ENCODE results near the gene SACS. TPM values are rescaled to one million over a fixed set of nuclear protein-coding genes. Genes with fewer than 3 reads are reported as not detected.

The SACS gene
- polyA plus RNA-seq, 3 donors: 1.7 to 2.7 (median 2.2) TPM

GRCh38 chr13:23349161-23349897 lies 84.2 kb downstream of the SACS start:
- Mint-ChIP-seq H3K4me3 (no peak overlapping the region), H3K4me1 (peaks cover 5% of the 10 kb centered on the region), H3K27me3 (ENCODE audit: low read depth in 3 of 3) (no peaks in the 10 kb centered on the region), H3K27ac (no peak overlapping the region), H3K36me3 (peaks cover 71 to 77% of the 10 kb centered on the region in 2 donors), H3K9me3 (peaks cover 0 to 4% (median 1%) of the 10 kb centered on the region in 7 donors)
- Histone ChIP-seq H3K4me2 (replicated peaks; ENCODE audit: extremely low read depth, low read length, poor library complexity, severe bottlenecking) (no peak overlapping the region), H3K27me3 (ENCODE audit: control insufficient read depth in 2 of 2, insufficient read depth in 2 of 2, low read length in 2 of 2) (no peaks in the 10 kb centered on the region), H3K79me2 (ENCODE audit: insufficient read depth, low read length) (no peaks in the 10 kb centered on the region), H3K36me3 (replicated peaks in 1 of 2; ENCODE audit: control insufficient read depth in 1 of 2, insufficient read depth in 2 of 2, low read length in 2 of 2) (peaks cover 11 to 76% of the 10 kb centered on the region in 2 donors), H3K9ac (ENCODE audit: insufficient read depth, low read length, poor library complexity, severe bottlenecking) (no peak overlapping the region), H3K9me3 (replicated peaks in 1 of 2; ENCODE audit: control insufficient read depth in 1 of 2, insufficient read depth in 1 of 2, low read length in 2 of 2) (no peaks in the 10 kb centered on the region), H3K4me3 (replicated peaks in 1 of 3; ENCODE audit: low read depth in 2 of 3, low read length in 3 of 3) (no peak overlapping the region), H3K27ac (ENCODE audit: low read depth in 1 of 2, low read length in 2 of 2) (no peak overlapping the region), H3K4me1 (ENCODE audit: control insufficient read depth in 1 of 2, insufficient read depth in 2 of 2, low read length in 2 of 2) (no peaks in the 10 kb centered on the region), H4K20me1 (ENCODE audit: insufficient read depth, low read length) (no peaks in the 10 kb centered on the region), H2AFZ (ENCODE audit: insufficient read depth, low read depth, low read length, poor library complexity, severe bottlenecking) (no peak overlapping the region)
- intact Hi-C loops (cut with micrococcal nuclease): no loop called here
- no peak for TF ChIP-seq CTCF (IDR thresholded peaks at IDR 0.05)
- no peak for DNase-seq
- WGBS (ENCODE audit: insufficient coverage): 100% methylated on average over 1 of the region's 4 CpGs

GRCh38 chr13:23348262-23349127 lies 85.0 kb downstream of the SACS start:
- H3K9me3 Mint-ChIP-seq: peaks cover 0 to 6% (median 2%) of the 10 kb centered on the region in 7 donors
- Histone ChIP-seq H3K9me3 (replicated peaks in 1 of 2; ENCODE audit: control insufficient read depth in 1 of 2, insufficient read depth in 1 of 2, low read length in 2 of 2) (peaks cover 0 to under 1% of the 10 kb centered on the region in 2 donors), H3K9ac (ENCODE audit: insufficient read depth, low read length, poor library complexity, severe bottlenecking) (no peak overlapping the region), H3K4me1 (ENCODE audit: control insufficient read depth in 1 of 2, insufficient read depth in 2 of 2, low read length in 2 of 2) (no peaks in the 10 kb centered on the region), H3K27me3 (ENCODE audit: control insufficient read depth in 2 of 2, insufficient read depth in 2 of 2, low read length in 2 of 2) (no peaks in the 10 kb centered on the region), H3K79me2 (ENCODE audit: insufficient read depth, low read length) (no peaks in the 10 kb centered on the region), H3K4me2 (replicated peaks; ENCODE audit: extremely low read depth, low read length, poor library complexity, severe bottlenecking) (no peak overlapping the region), H3K36me3 (replicated peaks in 1 of 2; ENCODE audit: control insufficient read depth in 1 of 2, insufficient read depth in 2 of 2, low read length in 2 of 2) (peaks cover 11 to 83% of the 10 kb centered on the region in 2 donors), H3K27ac (ENCODE audit: low read depth in 1 of 2, low read length in 2 of 2) (no peak overlapping the region), H2AFZ (ENCODE audit: insufficient read depth, low read depth, low read length, poor library complexity, severe bottlenecking) (no peak overlapping the region), H4K20me1 (ENCODE audit: insufficient read depth, low read length) (no peaks in the 10 kb centered on the region), H3K4me3 (replicated peaks in 1 of 3; ENCODE audit: low read depth in 2 of 3, low read length in 3 of 3) (no peak overlapping the region)
- no peak overlapping the region for H3K27ac Mint-ChIP-seq
- WGBS (ENCODE audit: insufficient coverage): 93% methylated on average over 3 of the region's 4 CpGs
- no peaks in the 10 kb centered on the region for H3K27me3 Mint-ChIP-seq (ENCODE audit: low read depth in 3 of 3)
- peaks cover 72 to 83% of the 10 kb centered on the region in 2 donors for H3K36me3 Mint-ChIP-seq
- intact Hi-C loops (cut with micrococcal nuclease): no loop called here
- H3K4me1 Mint-ChIP-seq: peaks cover 5% of the 10 kb centered on the region
- TF ChIP-seq CTCF (IDR thresholded peaks at IDR 0.05): no peak
- no peak for DNase-seq
- H3K4me3 Mint-ChIP-seq: no peak overlapping the region
